H9 (cell line): ENCODE results near the gene CACNA2D3. TPM values are rescaled to one million over a fixed set of nuclear protein-coding genes. Genes with fewer than 3 reads are reported as not detected.

Experiments
- DNase-seq: peaks from one replicate; pipeline ENCODE4 v3.0.0-alpha.2; 2017
- H2AFZ ChIP-seq: one replicate; pipeline ENCODE4 v1.6.1; 2013; ENCODE audit warnings: mild to moderate bottlenecking, low read length, control low read depth, moderate library complexity
- H2AK5ac ChIP-seq: 2 replicates; pipeline ENCODE4 v1.6.1; 2013; ENCODE audit warnings: low read length, control low read depth, mixed read lengths; ENCODE audit not compliant: insufficient read length
- H2BK120ac ChIP-seq: one replicate; pipeline ENCODE4 v1.6.1; 2013; ENCODE audit warnings: low read depth, mild to moderate bottlenecking, low read length, control low read depth, inconsistent platforms; ENCODE audit not compliant: poor library complexity, severe bottlenecking
- H2BK12ac ChIP-seq: 2 replicates; pipeline ENCODE4 v1.6.1; 2013; ENCODE audit warnings: low read length, control low read depth, mixed read lengths, low read depth; ENCODE audit not compliant: insufficient read length
- H2BK15ac ChIP-seq: 2 replicates; pipeline ENCODE4 v1.6.1; 2013; ENCODE audit warnings: low read depth, low read length, control low read depth
- H2BK20ac ChIP-seq: one replicate; pipeline ENCODE4 v1.6.1; 2013; ENCODE audit warnings: low read depth, mild to moderate bottlenecking, low read length, control low read depth, inconsistent platforms; ENCODE audit not compliant: poor library complexity, severe bottlenecking
- H2BK5ac ChIP-seq: 2 replicates; pipeline ENCODE4 v1.6.1; 2013; ENCODE audit warnings: low read length, control low read depth, mixed read lengths; ENCODE audit not compliant: insufficient read length
- H3K14ac ChIP-seq: 2 replicates; pipeline ENCODE4 v1.6.1; 2013; ENCODE audit warnings: low read length, control low read depth; ENCODE audit not compliant: insufficient read depth
- H3K18ac ChIP-seq: 2 replicates; pipeline ENCODE4 v1.6.1; 2013; ENCODE audit warnings: low read depth, mild to moderate bottlenecking, mixed read lengths, low read length, control low read depth; ENCODE audit not compliant: insufficient read length
- H3K23ac ChIP-seq: 2 replicates; pipeline ENCODE4 v1.6.1; 2013; ENCODE audit warnings: low read length, control low read depth, mixed read lengths, low read depth; ENCODE audit not compliant: insufficient read length
- H3K23me2 ChIP-seq: 2 replicates; pipeline ENCODE4 v1.6.1; 2013; ENCODE audit warnings: low read depth, mild to moderate bottlenecking, mixed read lengths, low read length, control low read depth; ENCODE audit not compliant: insufficient read length, poor library complexity, severe bottlenecking
- H3K27ac ChIP-seq: 2 replicates; pipeline ENCODE4 v1.5.1; 2013; ENCODE audit warnings: low read length, control low read depth, mixed read lengths, low read depth; ENCODE audit not compliant: insufficient read length
- H3K27me3 ChIP-seq: 2 replicates; pipeline ENCODE4 v1.6.1; 2013; ENCODE audit warnings: low read length, control low read depth, inconsistent platforms; ENCODE audit not compliant: insufficient read depth
- H3K4ac ChIP-seq: 2 replicates; pipeline ENCODE4 v1.6.1; 2013; ENCODE audit warnings: low read depth, mild to moderate bottlenecking, control low read depth, inconsistent platforms, low read length, moderate library complexity
- H3K4me1 ChIP-seq: 2 replicates; pipeline ENCODE4 v1.6.1; 2013; ENCODE audit warnings: low read length, control low read depth, inconsistent platforms; ENCODE audit not compliant: insufficient read depth
- H3K4me2 ChIP-seq: 2 replicates; pipeline ENCODE4 v1.6.1; 2013; ENCODE audit warnings: low read length, control low read depth, mixed read lengths; ENCODE audit not compliant: insufficient read length, insufficient read depth
- H3K56ac ChIP-seq: 2 replicates; pipeline ENCODE4 v1.6.1; 2013; ENCODE audit warnings: low read depth, mild to moderate bottlenecking, mixed read lengths, low read length, control low read depth; ENCODE audit not compliant: insufficient read length
- H3K79me1 ChIP-seq: 2 replicates; pipeline ENCODE4 v1.6.1; 2013; ENCODE audit warnings: low read depth, mild to moderate bottlenecking, moderate library complexity, low read length, control low read depth, inconsistent platforms; ENCODE audit not compliant: insufficient read depth, poor library complexity, severe bottlenecking
- H3K79me2 ChIP-seq: 2 replicates; pipeline ENCODE4 v1.6.1; 2013; ENCODE audit warnings: low read length, control low read depth, inconsistent platforms; ENCODE audit not compliant: insufficient read depth
- H3K9ac ChIP-seq: 2 replicates; pipeline ENCODE4 v1.6.1; 2013; ENCODE audit warnings: low read length, control low read depth, mixed read lengths; ENCODE audit not compliant: insufficient read length; ENCODE audit errors: extremely low read depth
- H3K9me3 ChIP-seq: one replicate; pipeline ENCODE4 v1.6.1; 2013; ENCODE audit warnings: low read depth, low read length, inconsistent platforms; ENCODE audit not compliant: control insufficient read depth
- H3T11ph ChIP-seq: one replicate; pipeline ENCODE4 v1.6.1; 2013; ENCODE audit warnings: mild to moderate bottlenecking, low read length, control low read depth, inconsistent platforms
- H4K20me1 ChIP-seq: one replicate; pipeline ENCODE4 v1.6.1; 2013; ENCODE audit not compliant: control insufficient read depth, insufficient read length, insufficient read depth
- H4K5ac ChIP-seq: 2 replicates; pipeline ENCODE4 v1.6.1; 2013; ENCODE audit warnings: low read depth, mild to moderate bottlenecking, mixed read lengths, low read length, control low read depth; ENCODE audit not compliant: insufficient read length
- H4K8ac ChIP-seq: replicated peaks from 2 replicates; pipeline ENCODE4 v1.6.1; 2013; ENCODE audit warnings: low read length, control low read depth, mixed read lengths, low read depth; ENCODE audit not compliant: insufficient read length
- H4K91ac ChIP-seq: 2 replicates; pipeline ENCODE4 v1.6.1; 2013; ENCODE audit warnings: low read depth, mild to moderate bottlenecking, moderate library complexity, mixed read lengths, low read length, control low read depth; ENCODE audit not compliant: insufficient read length
- H3K27ac Mint-ChIP-seq, 3 experiments: 2 replicates in 2 of 3; 3 replicates in 1 of 3; pipeline ENCODE4 v1.8.0; 2020 to 2021; ENCODE audit warnings: mixed read lengths in 3 of 3, mild to moderate bottlenecking in 1 of 3, moderate library complexity in 1 of 3
- H3K27me3 Mint-ChIP-seq: 2 replicates; pipeline ENCODE4 v1.8.0; 2021; ENCODE audit warnings: low read depth, mild to moderate bottlenecking, moderate library complexity, mixed read lengths
- H3K36me3 Mint-ChIP-seq, 3 experiments: 2 replicates in 2 of 3; 3 replicates in 1 of 3; pipeline ENCODE4 v1.8.0; 2020 to 2021; ENCODE audit warnings: low read depth in 3 of 3, mixed read lengths in 3 of 3; ENCODE audit not compliant: insufficient read depth in 1 of 3
- H3K4me1 Mint-ChIP-seq, 2 experiments: 2 replicates each; pipeline ENCODE4 v1.8.0; 2020; ENCODE audit warnings: mixed read lengths in 2 of 2
- H3K4me3 Mint-ChIP-seq, 2 experiments: 2 replicates in 1 of 2; 3 replicates in 1 of 2; pipeline ENCODE4 v1.8.0; 2020 to 2021; ENCODE audit warnings: mild to moderate bottlenecking in 2 of 2, mixed read lengths in 2 of 2, moderate library complexity in 1 of 2
- H3K9me3 Mint-ChIP-seq, 2 experiments: 2 replicates in 1 of 2; 3 replicates in 1 of 2; pipeline ENCODE4 v1.8.0; 2020; ENCODE audit warnings: mild to moderate bottlenecking in 2 of 2, mixed read lengths in 2 of 2, moderate library complexity in 1 of 2
- CTCF ChIP-seq: fragments of 200-600 bp; sonication (generic); conservative IDR thresholded peaks from 3 replicates; pipeline ENCODE4 v1.8.0; 2021; ENCODE audit warnings: antibody characterized with exemption, mild to moderate bottlenecking
- WGBS: extraction: QIAGEN DNeasy Blood & Tissue Kit; methylation state at CpG from one replicate; pipeline ENCODE4 v1.1.7; 2013; ENCODE audit warnings: missing lambda C conversion rate, low lambda C conversion rate, mixed read lengths; ENCODE audit not compliant: insufficient read length; ENCODE audit errors: extremely low coverage; 5-methylcytosine and 5-hydroxymethylcytosine counted together
- total RNA-seq: library from RNA; stranded (reverse); gene quantifications from 2 replicates; pipeline ENCODE4 v1.2.1, GENCODE V29; 2021

CACNA2D3 gene
- total RNA-seq, 1 experiment from 2014 or later, result 3.2 TPM

- H2BK20ac ChIP-seq, result no peak overlapping the region
- no peaks in the 10 kb centered on the region for H3K4me1 ChIP-seq
- H4K5ac ChIP-seq, result no peak overlapping the region
- no peak overlapping the region for H2AK5ac ChIP-seq
- H2AFZ ChIP-seq, result no peak overlapping the region
- WGBS, result no CpG with 5 or more reads among the region's 3 CpGs
- no peaks in the 10 kb centered on the region for H3K27me3 Mint-ChIP-seq
- no peak overlapping the region for H2BK5ac ChIP-seq
- no peak overlapping the region for H3K23ac ChIP-seq
- no peak overlapping the region for H4K8ac ChIP-seq
- no peak for DNase-seq
- no peak overlapping the region for H3K4me3 Mint-ChIP-seq
- H3T11ph ChIP-seq, result no peak overlapping the region
- H3K9me3 ChIP-seq, result no peaks in the 10 kb centered on the region
- no peak overlapping the region for H2BK15ac ChIP-seq
- H3K9me3 Mint-ChIP-seq, result peaks cover 0 to 2% of the 10 kb centered on the region in 2 experiments; a peak in 2 of 5 replicates
- no peak overlapping the region for H2BK120ac ChIP-seq
- H3K27ac Mint-ChIP-seq, result no peak overlapping the region
- H4K91ac ChIP-seq, result no peak overlapping the region
- no peak for TF ChIP-seq CTCF
- no peaks in the 10 kb centered on the region for H3K27me3 ChIP-seq
- H3K4ac ChIP-seq, result no peak overlapping the region
- no peak overlapping the region for H3K56ac ChIP-seq
- no peak overlapping the region for H3K4me2 ChIP-seq
- no peaks in the 10 kb centered on the region for H3K79me1 ChIP-seq
- H3K4me1 Mint-ChIP-seq, result peaks cover 7 to 10% of the 10 kb centered on the region in 2 experiments
- no peak overlapping the region for H3K27ac ChIP-seq
- H3K79me2 ChIP-seq, result no peaks in the 10 kb centered on the region
- H3K9ac ChIP-seq, result no peak overlapping the region
- peaks cover 0 to 3% (median 0%) of the 10 kb centered on the region in 3 experiments; a peak in 2 of 7 replicates for H3K36me3 Mint-ChIP-seq
- no peak overlapping the region for H3K18ac ChIP-seq
- no peaks in the 10 kb centered on the region for H4K20me1 ChIP-seq
- no peaks in the 10 kb centered on the region for H3K23me2 ChIP-seq
- no peak overlapping the region for H3K14ac ChIP-seq
- H2BK12ac ChIP-seq, result no peak overlapping the region
These were observed 663.6 kb downstream of the CACNA2D3 start for GRCh38 chr3:54785976-54786375.
